Endothelial cell (in vitro differentiated cells): ENCODE data around the gene CCDC182. TPM values are rescaled to one million over a fixed set of nuclear protein-coding genes. Genes with fewer than 3 reads are reported as not detected.

Experiments
- DNase-seq: peaks from one replicate; pipeline ENCODE4 v3.0.0; 2021; ENCODE audit warnings: low spot score
- H3K27ac Mint-ChIP-seq: one replicate; pipeline ENCODE4 v1.8.0; 2021; ENCODE audit warnings: mixed read lengths, inconsistent platforms; ENCODE audit not compliant: unreplicated experiment
- H3K27me3 Mint-ChIP-seq: one replicate; pipeline ENCODE4 v1.8.0; 2021; ENCODE audit warnings: mild to moderate bottlenecking, moderate library complexity, mixed read lengths, inconsistent platforms; ENCODE audit not compliant: unreplicated experiment
- H3K36me3 Mint-ChIP-seq: one replicate; pipeline ENCODE4 v1.8.0; 2021; ENCODE audit warnings: mild to moderate bottlenecking, low read depth, mixed read lengths, inconsistent platforms; ENCODE audit not compliant: unreplicated experiment
- H3K4me1 Mint-ChIP-seq: one replicate; pipeline ENCODE4 v1.8.0; 2021; ENCODE audit warnings: mild to moderate bottlenecking, mixed read lengths, inconsistent platforms; ENCODE audit not compliant: unreplicated experiment
- H3K4me3 Mint-ChIP-seq: one replicate; pipeline ENCODE4 v1.8.0; 2021; ENCODE audit warnings: mild to moderate bottlenecking, mixed read lengths, inconsistent platforms; ENCODE audit not compliant: unreplicated experiment
- H3K9me3 Mint-ChIP-seq: one replicate; pipeline ENCODE4 v1.8.0; 2021; ENCODE audit warnings: mixed read lengths, inconsistent platforms; ENCODE audit not compliant: unreplicated experiment
- total RNA-seq: library from RNA; stranded (reverse); fragmentation: NEBNext Ultra II Directional; extraction: Animal tissue kit (Norgen Biotek cat#: 25700); gene quantifications from one replicate; pipeline ENCODE4 v1.2.1, GENCODE V29; 2021; ENCODE audit not compliant: unreplicated experiment
- TF ChIP-seq, protein P1 (sequence below): fragments of 200-600 bp; sonication (generic); IDR thresholded peaks from one replicate; pipeline ENCODE4 v1.5.0; 2021; ENCODE audit warnings: antibody characterized with exemption; ENCODE audit not compliant: unreplicated experiment

CCDC182 gene
- total RNA-seq, 1 donor from 2014 or later: not detected

DNA sequence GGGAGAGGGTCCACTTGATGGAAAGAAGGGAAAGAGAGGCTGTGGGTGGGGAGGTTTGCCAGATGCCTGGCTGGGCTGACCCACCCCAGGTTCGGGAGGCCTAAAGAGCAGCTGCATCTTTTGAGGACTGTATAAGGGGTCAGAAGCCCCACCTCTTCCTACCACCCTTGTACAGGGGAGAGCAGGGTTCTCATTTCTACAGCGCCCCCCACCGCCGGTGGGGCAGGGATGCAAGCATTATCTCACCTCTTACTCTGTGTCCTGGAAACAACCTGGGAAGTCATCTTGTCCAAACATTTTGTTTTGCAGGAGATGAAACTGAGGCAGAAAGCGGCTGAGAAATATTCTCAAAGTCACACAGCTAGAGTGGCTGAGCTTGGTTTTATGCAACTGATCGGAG is 22.5 kb upstream of the CCDC182 start:
- Mint-ChIP-seq H3K27me3 (peaks cover 4% of the 10 kb centered on the region), H3K4me1 (no peaks in the 10 kb centered on the region), H3K27ac (no peak overlapping the region), H3K9me3 (no peaks in the 10 kb centered on the region), H3K36me3 (no peaks in the 10 kb centered on the region), H3K4me3 (no peak overlapping the region)
- no peak for DNase-seq
- TF ChIP-seq, protein P1, sequence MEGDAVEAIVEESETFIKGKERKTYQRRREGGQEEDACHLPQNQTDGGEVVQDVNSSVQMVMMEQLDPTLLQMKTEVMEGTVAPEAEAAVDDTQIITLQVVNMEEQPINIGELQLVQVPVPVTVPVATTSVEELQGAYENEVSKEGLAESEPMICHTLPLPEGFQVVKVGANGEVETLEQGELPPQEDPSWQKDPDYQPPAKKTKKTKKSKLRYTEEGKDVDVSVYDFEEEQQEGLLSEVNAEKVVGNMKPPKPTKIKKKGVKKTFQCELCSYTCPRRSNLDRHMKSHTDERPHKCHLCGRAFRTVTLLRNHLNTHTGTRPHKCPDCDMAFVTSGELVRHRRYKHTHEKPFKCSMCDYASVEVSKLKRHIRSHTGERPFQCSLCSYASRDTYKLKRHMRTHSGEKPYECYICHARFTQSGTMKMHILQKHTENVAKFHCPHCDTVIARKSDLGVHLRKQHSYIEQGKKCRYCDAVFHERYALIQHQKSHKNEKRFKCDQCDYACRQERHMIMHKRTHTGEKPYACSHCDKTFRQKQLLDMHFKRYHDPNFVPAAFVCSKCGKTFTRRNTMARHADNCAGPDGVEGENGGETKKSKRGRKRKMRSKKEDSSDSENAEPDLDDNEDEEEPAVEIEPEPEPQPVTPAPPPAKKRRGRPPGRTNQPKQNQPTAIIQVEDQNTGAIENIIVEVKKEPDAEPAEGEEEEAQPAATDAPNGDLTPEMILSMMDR: no peak

DNA sequence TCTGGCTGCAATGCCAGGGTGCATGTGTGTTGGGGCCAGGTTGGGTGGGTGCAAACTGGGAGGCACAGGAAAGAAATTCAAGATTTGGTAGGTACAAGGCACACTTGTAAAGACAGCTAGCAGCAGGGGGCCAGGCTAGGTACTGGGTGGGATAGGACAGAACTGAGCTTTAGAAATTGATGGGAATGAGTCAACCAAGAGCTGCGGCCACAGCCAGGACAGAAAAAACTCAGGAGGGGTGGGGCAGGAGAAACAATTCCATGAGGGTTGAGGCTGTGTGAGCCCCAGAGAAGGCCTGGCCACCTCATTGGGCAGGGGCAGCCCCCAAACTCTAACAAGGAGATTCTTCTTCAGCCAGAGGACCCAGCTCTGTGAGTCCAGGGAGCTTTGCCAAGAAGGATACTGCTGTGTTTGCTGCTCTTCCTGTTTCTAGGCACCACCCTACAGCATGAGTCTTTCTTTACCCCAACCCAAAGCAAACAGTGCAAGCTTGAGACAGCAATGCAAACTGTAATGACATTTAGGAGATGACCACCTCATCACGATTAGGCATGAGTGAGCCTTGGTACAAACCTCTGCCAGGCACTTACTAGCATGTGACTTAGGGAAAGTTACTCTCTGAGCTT is 21.3 kb upstream of the CCDC182 start:
- TF ChIP-seq, protein P1: no peak
- no peaks in the 10 kb centered on the region for H3K4me1 Mint-ChIP-seq
- H3K36me3 Mint-ChIP-seq: no peaks in the 10 kb centered on the region
- DNase-seq: no peak
- no peak overlapping the region for H3K4me3 Mint-ChIP-seq
- no peaks in the 10 kb centered on the region for H3K9me3 Mint-ChIP-seq
- no peak overlapping the region for H3K27ac Mint-ChIP-seq
- peaks cover 4% of the 10 kb centered on the region for H3K27me3 Mint-ChIP-seq

DNA sequence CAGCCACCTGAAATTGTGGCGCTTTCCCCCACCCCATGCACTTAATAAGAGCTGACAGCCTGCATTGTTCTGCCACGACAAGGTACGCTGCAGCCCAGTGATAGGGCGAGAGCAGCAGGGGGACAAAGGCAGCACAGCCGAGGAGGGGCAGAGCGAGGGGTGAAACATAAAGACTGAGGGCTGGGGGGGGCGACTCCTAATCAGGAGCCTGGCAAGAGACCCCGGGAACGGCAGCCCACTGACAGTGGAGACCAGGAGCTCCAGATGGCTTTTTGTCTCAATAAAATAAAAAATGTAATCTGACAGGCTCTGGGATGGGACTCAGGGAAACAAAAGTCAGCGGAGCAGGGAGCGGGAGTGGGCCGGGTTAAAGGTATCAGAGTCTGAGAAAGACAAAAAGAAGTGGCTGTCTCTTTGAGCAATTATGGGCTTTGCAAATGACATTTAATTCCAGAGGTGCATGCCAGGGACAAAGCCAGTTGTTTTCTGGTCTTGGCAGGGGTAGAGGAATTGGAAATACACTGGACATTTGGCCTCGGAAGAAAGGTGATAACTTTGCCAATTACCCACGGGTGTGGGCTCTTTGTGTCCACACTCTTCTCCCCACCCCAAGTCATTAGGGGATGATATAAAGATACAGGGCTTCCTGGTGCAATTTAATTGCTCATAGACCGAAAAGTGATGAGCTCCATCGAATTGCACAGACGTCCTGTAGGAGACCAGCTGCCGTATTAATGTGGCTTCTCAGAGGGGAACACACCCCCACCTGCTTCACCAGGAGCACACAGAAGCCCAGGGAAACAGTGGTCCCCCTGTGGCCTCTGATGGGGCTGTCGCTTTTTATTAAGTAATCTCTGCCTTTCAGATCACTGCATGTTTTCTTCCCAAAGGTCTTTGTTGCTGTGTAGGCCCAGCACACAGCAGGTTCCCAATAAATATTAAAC is 17.6 kb upstream of the CCDC182 start:
- TF ChIP-seq, protein P1: no peak
- no peak for DNase-seq
- no peaks in the 10 kb centered on the region for H3K4me1 Mint-ChIP-seq
- H3K9me3 Mint-ChIP-seq: no peaks in the 10 kb centered on the region
- no peak overlapping the region for H3K4me3 Mint-ChIP-seq
- peaks cover 4% of the 10 kb centered on the region for H3K27me3 Mint-ChIP-seq
- no peak overlapping the region for H3K27ac Mint-ChIP-seq
- no peaks in the 10 kb centered on the region for H3K36me3 Mint-ChIP-seq

DNA sequence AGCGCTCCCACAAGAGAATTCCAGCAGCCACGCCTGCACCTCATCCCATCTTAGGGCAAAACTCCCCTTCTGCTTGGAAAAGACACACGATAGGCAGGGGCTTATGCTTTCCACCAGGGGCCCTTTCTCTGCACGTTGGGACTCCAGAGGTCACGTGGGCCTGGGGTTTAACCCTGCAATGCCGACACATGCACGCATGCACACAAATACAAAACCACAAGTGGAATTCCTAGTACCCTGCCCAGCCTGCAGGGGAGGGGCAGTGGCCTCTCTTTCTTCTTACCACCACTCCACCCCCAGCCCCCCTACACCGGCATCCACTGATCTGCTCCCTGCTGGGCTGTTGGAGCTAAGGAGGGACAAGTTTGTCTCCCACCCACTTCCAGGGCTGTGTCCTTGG is 16.8 kb upstream of the CCDC182 start:
- peaks cover 1% of the 10 kb centered on the region for H3K27me3 Mint-ChIP-seq
- H3K9me3 Mint-ChIP-seq: no peaks in the 10 kb centered on the region
- no peak overlapping the region for H3K27ac Mint-ChIP-seq
- H3K36me3 Mint-ChIP-seq: no peaks in the 10 kb centered on the region
- H3K4me1 Mint-ChIP-seq: no peaks in the 10 kb centered on the region
- no peak overlapping the region for H3K4me3 Mint-ChIP-seq
- DNase-seq: no peak
- TF ChIP-seq, protein P1: no peak

DNA sequence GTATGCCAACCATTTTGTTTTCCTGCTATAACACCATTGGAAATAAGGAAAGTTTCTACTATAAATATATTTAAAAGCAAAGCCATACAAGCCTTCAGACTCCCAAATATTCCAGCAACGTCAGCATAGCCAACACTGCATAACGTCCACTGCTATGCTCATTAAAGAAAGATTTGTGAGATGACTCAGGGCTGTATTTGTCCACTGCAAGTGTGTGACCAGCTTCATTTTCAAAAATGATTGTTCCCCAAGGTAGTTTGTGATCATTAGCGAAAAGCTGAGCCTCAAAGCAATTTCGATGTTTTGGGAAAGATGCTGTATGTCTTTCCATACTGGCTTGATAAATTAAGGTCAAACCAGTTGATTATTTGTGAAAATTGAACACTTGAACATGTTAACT is 14.9 kb upstream of the CCDC182 start:
- H3K27me3 Mint-ChIP-seq: no peaks in the 10 kb centered on the region
- no peak overlapping the region for H3K27ac Mint-ChIP-seq
- H3K4me1 Mint-ChIP-seq: no peaks in the 10 kb centered on the region
- TF ChIP-seq, protein P1: no peak
- no peaks in the 10 kb centered on the region for H3K9me3 Mint-ChIP-seq
- H3K4me3 Mint-ChIP-seq: no peak overlapping the region
- no peaks in the 10 kb centered on the region for H3K36me3 Mint-ChIP-seq
- no peak for DNase-seq
